DND-41 (cell line): ENCODE results near the gene AICDA.

ENCODE experiments used
- CTCF ChIP-seq: IDR thresholded peaks from 2 replicates; pipeline ENCODE4 v1.5.1; 2012; ENCODE audit warnings: borderline replicate concordance, low read length, moderate library complexity, mild to moderate bottlenecking; ENCODE audit not compliant: poor library complexity, severe bottlenecking; ENCODE audit errors: extremely low read depth
- EZH2 ChIP-seq: IDR thresholded peaks from 3 replicates; pipeline ENCODE4 v1.6.1; 2012; ENCODE audit warnings: borderline replicate concordance, low read depth, mild to moderate bottlenecking, moderate library complexity, low read length, inconsistent platforms; ENCODE audit not compliant: severe bottlenecking

- TF ChIP-seq CTCF, result no peak
- TF ChIP-seq EZH2, result no peak
Measured at GRCh38 chr12:8564656-8565055, 48.0 kb downstream of the AICDA start.
